ENCODE measurements around the gene INPP5F. TPM values are rescaled to one million over a fixed set of nuclear protein-coding genes. Genes with fewer than 3 reads are reported as not detected.

The INPP5F gene
- total and polyA plus RNA-seq, 2 donors (not counting 1 experiment from before 2014, with no cell fraction given), result 15.0 to 23.3 TPM

DNA sequence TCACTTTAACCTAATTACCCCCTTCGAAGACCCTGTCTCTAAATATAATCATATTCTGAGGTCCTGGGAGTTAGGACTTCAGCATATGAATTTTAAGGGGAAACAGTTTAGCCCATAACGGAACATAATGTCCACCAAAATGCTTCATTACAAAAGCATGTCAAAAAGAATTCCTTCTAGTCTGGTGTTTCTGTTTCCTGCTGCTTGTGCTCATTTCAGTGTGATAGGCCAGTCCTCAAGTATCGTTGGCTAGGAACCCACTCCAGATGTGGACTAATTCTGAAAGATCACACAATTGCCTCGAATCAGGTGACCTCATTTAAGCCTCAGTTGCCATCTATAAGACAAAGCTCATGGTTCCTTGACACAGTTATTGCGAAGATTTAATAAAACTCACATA lies 29.6 kb downstream of the INPP5F start:
- H3K27ac ChIP-seq (ENCODE audit: insufficient read depth, low read length), result no peak overlapping the region
- H3K9me3 ChIP-seq (ENCODE audit: control insufficient read depth, insufficient read depth, low read depth, low read length), result no peaks in the 10 kb centered on the region
- no peak for TF ChIP-seq EZH2 (IDR thresholded peaks at IDR 0.05; ENCODE audit: low read length, missing control alignments)
- TF ChIP-seq, protein P1, sequence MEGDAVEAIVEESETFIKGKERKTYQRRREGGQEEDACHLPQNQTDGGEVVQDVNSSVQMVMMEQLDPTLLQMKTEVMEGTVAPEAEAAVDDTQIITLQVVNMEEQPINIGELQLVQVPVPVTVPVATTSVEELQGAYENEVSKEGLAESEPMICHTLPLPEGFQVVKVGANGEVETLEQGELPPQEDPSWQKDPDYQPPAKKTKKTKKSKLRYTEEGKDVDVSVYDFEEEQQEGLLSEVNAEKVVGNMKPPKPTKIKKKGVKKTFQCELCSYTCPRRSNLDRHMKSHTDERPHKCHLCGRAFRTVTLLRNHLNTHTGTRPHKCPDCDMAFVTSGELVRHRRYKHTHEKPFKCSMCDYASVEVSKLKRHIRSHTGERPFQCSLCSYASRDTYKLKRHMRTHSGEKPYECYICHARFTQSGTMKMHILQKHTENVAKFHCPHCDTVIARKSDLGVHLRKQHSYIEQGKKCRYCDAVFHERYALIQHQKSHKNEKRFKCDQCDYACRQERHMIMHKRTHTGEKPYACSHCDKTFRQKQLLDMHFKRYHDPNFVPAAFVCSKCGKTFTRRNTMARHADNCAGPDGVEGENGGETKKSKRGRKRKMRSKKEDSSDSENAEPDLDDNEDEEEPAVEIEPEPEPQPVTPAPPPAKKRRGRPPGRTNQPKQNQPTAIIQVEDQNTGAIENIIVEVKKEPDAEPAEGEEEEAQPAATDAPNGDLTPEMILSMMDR (conservative IDR thresholded peaks at IDR 0.05 in 1 of 2, IDR thresholded peaks at IDR 0.05 in 1 of 2; ENCODE audit: low read depth in 1 of 2, low read length in 2 of 2), result no peak
- peak in 1 of 2 donors; percentile 72 for DNase-seq (ENCODE audit: low read depth in 2 of 2)
- H3K4me1 ChIP-seq (ENCODE audit: control insufficient read depth, extremely low read depth, insufficient read depth, low read length), result peaks cover under 1% of the 10 kb centered on the region
- H3K36me3 ChIP-seq (ENCODE audit: control insufficient read depth, insufficient read depth, low read length), result no peaks in the 10 kb centered on the region
- H3K4me3 ChIP-seq (replicated peaks in 1 of 4; ENCODE audit: control extremely low read depth in 1 of 4, insufficient read depth in 1 of 4, low read depth in 3 of 4, low read length in 4 of 4), result no peak overlapping the region
- H2AFZ ChIP-seq (ENCODE audit: low read length), result no peak overlapping the region
- no peak overlapping the region for H3K9ac ChIP-seq (ENCODE audit: insufficient read depth, low read length)
- no peaks in the 10 kb centered on the region for H3K27me3 ChIP-seq (ENCODE audit: control insufficient read depth, insufficient read depth, low read length)
- no peaks in the 10 kb centered on the region for H3K79me2 ChIP-seq (ENCODE audit: control insufficient read depth, insufficient read depth, low read length)
- H4K20me1 ChIP-seq (ENCODE audit: control insufficient read depth, extremely low read depth, insufficient read depth, low read length), result no peaks in the 10 kb centered on the region
- no peak overlapping the region for H3K4me2 ChIP-seq (ENCODE audit: extremely low read depth, insufficient read depth, low read length)

DNA sequence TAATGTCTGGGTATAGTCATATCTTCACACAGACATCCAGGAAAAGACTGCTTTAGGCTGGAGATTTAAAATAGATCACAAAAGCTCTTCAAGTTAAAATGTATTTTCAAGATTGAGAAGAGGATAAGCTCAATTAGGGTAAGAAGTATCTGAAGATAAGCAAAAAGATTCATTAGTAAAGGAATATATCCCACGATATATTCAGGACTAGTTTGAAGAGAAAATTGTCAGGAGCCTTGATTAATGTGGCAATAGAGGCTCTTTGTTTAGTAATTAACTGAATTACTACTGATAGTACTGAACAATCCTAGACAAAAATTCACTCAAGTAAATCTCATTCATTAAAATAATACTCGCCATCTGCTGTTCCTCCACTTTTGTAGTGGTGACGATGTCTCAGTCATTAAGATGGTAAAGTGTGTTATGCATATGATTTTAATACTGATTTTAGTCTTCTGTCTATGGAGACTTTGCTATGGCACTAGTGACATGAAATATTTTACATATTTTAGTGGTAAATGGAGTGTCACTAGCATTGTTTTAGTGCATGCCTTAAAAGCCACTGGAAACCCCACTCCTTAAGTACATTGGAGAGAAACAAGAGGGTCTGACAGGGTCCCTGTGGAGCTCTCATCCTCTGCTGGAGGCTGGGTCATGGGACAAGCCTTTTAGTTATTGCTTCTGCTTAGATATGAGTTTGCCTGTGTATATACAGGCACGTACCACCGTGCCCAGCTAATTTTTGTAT lies 32.8 kb downstream of the INPP5F start:
- no peak for TF ChIP-seq EZH2 (IDR thresholded peaks at IDR 0.05; ENCODE audit: low read length, missing control alignments)
- TF ChIP-seq, protein P1 (conservative IDR thresholded peaks at IDR 0.05 in 1 of 2, IDR thresholded peaks at IDR 0.05 in 1 of 2; ENCODE audit: low read depth in 1 of 2, low read length in 2 of 2), result no peak
- Histone ChIP-seq H3K4me1 (ENCODE audit: control insufficient read depth, extremely low read depth, insufficient read depth, low read length) (peaks cover 3% of the 10 kb centered on the region), H3K27ac (ENCODE audit: insufficient read depth, low read length) (no peak overlapping the region), H4K20me1 (ENCODE audit: control insufficient read depth, extremely low read depth, insufficient read depth, low read length) (no peaks in the 10 kb centered on the region), H3K4me2 (ENCODE audit: extremely low read depth, insufficient read depth, low read length) (no peak overlapping the region), H3K79me2 (ENCODE audit: control insufficient read depth, insufficient read depth, low read length) (no peaks in the 10 kb centered on the region), H3K4me3 (replicated peaks in 1 of 4; ENCODE audit: control extremely low read depth in 1 of 4, insufficient read depth in 1 of 4, low read depth in 3 of 4, low read length in 4 of 4) (no peak overlapping the region), H2AFZ (ENCODE audit: low read length) (no peak overlapping the region), H3K9ac (ENCODE audit: insufficient read depth, low read length) (no peak overlapping the region), H3K27me3 (ENCODE audit: control insufficient read depth, insufficient read depth, low read length) (no peaks in the 10 kb centered on the region), H3K9me3 (ENCODE audit: control insufficient read depth, insufficient read depth, low read depth, low read length) (no peaks in the 10 kb centered on the region), H3K36me3 (ENCODE audit: control insufficient read depth, insufficient read depth, low read length) (no peaks in the 10 kb centered on the region)
- no peak for DNase-seq (ENCODE audit: low read depth in 2 of 2)

DNA sequence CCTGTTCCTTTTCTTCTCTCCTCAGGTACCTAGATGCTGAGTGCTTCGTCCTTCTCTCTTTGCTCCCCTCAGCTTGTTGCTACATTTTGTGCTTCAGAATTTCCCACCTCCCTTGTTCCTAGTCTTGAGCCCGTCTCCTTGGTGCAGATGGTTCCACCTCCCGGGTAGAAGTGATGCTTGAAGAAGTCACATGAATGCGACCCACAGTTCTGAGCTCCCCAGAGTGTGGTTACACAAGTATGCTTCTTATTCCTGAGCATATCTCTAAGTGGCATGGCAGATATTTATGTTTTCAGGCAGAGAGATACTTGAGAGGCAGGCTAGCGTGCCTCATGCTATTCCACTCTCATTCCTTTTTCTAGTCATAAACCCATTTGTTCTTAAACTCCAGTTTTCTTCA lies 34.0 kb downstream of the INPP5F start:
- no peak overlapping the region for H3K27ac ChIP-seq (ENCODE audit: insufficient read depth, low read length)
- no peaks in the 10 kb centered on the region for H3K79me2 ChIP-seq (ENCODE audit: control insufficient read depth, insufficient read depth, low read length)
- TF ChIP-seq EZH2 (IDR thresholded peaks at IDR 0.05; ENCODE audit: low read length, missing control alignments), result no peak
- TF ChIP-seq, protein P1 (conservative IDR thresholded peaks at IDR 0.05 in 1 of 2, IDR thresholded peaks at IDR 0.05 in 1 of 2; ENCODE audit: low read depth in 1 of 2, low read length in 2 of 2), result no peak
- no peak overlapping the region for H3K9ac ChIP-seq (ENCODE audit: insufficient read depth, low read length)
- H3K36me3 ChIP-seq (ENCODE audit: control insufficient read depth, insufficient read depth, low read length), result no peaks in the 10 kb centered on the region
- peak in 1 of 2 donors; percentile 85 for DNase-seq (ENCODE audit: low read depth in 2 of 2)
- H3K27me3 ChIP-seq (ENCODE audit: control insufficient read depth, insufficient read depth, low read length), result no peaks in the 10 kb centered on the region
- H3K4me3 ChIP-seq (replicated peaks in 1 of 4; ENCODE audit: control extremely low read depth in 1 of 4, insufficient read depth in 1 of 4, low read depth in 3 of 4, low read length in 4 of 4), result no peak overlapping the region
- peaks cover 3% of the 10 kb centered on the region for H3K4me1 ChIP-seq (ENCODE audit: control insufficient read depth, extremely low read depth, insufficient read depth, low read length)
- no peak overlapping the region for H2AFZ ChIP-seq (ENCODE audit: low read length)
- no peaks in the 10 kb centered on the region for H4K20me1 ChIP-seq (ENCODE audit: control insufficient read depth, extremely low read depth, insufficient read depth, low read length)
- no peak overlapping the region for H3K4me2 ChIP-seq (ENCODE audit: extremely low read depth, insufficient read depth, low read length)
- no peaks in the 10 kb centered on the region for H3K9me3 ChIP-seq (ENCODE audit: control insufficient read depth, insufficient read depth, low read depth, low read length)
